ENCODE results near the gene SLC25A6.

- TF ChIP-seq, protein P1, sequence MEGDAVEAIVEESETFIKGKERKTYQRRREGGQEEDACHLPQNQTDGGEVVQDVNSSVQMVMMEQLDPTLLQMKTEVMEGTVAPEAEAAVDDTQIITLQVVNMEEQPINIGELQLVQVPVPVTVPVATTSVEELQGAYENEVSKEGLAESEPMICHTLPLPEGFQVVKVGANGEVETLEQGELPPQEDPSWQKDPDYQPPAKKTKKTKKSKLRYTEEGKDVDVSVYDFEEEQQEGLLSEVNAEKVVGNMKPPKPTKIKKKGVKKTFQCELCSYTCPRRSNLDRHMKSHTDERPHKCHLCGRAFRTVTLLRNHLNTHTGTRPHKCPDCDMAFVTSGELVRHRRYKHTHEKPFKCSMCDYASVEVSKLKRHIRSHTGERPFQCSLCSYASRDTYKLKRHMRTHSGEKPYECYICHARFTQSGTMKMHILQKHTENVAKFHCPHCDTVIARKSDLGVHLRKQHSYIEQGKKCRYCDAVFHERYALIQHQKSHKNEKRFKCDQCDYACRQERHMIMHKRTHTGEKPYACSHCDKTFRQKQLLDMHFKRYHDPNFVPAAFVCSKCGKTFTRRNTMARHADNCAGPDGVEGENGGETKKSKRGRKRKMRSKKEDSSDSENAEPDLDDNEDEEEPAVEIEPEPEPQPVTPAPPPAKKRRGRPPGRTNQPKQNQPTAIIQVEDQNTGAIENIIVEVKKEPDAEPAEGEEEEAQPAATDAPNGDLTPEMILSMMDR (IDR thresholded peaks at IDR 0.05): no peak
- peak in 1 of 4 donors; percentile 12 for TF ChIP-seq POLR2AphosphoS5 (IDR thresholded peaks at IDR 0.05)
- TF ChIP-seq POLR2A (IDR thresholded peaks at IDR 0.05): no peak
Observed at GRCh38 chrX:1355131-1356046, 36.5 kb downstream of the SLC25A6 start.

Data from sigmoid colon (tissue), 4 donors.